GM12865 (cell line): ENCODE results near the gene EHD3.

Source experiments
- DNase-seq: peaks from one replicate; pipeline ENCODE4 v3.0.0; 2010; ENCODE audit warnings: low read depth
- H3K4me3 ChIP-seq: 2 replicates; pipeline ENCODE4 v1.5.1; 2011; ENCODE audit warnings: mild to moderate bottlenecking, low read depth, low read length, control low read depth
- TF ChIP-seq, protein P1 (sequence below): IDR thresholded peaks from 2 replicates; pipeline ENCODE4 v1.5.1; 2011; ENCODE audit warnings: low read length, control low read depth, low read depth, inconsistent platforms; ENCODE audit not compliant: insufficient read depth; ENCODE audit errors: missing control alignments

EHD3 gene

GRCh38 chr2:31299547-31299946, 65.6 kb downstream of the EHD3 start:
- no peak for DNase-seq
- no peak overlapping the region for H3K4me3 ChIP-seq
- TF ChIP-seq, protein P1, sequence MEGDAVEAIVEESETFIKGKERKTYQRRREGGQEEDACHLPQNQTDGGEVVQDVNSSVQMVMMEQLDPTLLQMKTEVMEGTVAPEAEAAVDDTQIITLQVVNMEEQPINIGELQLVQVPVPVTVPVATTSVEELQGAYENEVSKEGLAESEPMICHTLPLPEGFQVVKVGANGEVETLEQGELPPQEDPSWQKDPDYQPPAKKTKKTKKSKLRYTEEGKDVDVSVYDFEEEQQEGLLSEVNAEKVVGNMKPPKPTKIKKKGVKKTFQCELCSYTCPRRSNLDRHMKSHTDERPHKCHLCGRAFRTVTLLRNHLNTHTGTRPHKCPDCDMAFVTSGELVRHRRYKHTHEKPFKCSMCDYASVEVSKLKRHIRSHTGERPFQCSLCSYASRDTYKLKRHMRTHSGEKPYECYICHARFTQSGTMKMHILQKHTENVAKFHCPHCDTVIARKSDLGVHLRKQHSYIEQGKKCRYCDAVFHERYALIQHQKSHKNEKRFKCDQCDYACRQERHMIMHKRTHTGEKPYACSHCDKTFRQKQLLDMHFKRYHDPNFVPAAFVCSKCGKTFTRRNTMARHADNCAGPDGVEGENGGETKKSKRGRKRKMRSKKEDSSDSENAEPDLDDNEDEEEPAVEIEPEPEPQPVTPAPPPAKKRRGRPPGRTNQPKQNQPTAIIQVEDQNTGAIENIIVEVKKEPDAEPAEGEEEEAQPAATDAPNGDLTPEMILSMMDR, result no peak

DNA sequence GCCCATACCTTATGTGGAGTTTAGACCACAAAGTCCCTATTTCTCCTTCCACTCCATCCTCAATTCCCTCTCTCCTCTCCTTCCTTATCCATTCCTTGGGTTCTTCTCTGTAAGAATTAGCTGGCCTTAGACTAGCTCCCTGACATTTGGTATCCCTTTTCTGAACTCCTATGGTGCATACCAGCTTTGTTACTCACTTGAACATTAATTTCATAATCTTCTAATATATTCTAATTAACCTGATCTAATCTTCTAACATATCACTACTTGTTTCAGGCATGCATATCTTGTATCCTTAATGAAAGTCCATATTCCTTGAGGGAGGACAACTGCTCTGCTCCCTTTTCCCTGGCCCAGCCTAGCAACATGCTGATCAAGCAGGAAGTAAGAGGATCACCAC, 66.4 kb downstream of the EHD3 start:
- no peak overlapping the region for H3K4me3 ChIP-seq
- TF ChIP-seq, protein P1, result no peak
- no peak for DNase-seq

DNA sequence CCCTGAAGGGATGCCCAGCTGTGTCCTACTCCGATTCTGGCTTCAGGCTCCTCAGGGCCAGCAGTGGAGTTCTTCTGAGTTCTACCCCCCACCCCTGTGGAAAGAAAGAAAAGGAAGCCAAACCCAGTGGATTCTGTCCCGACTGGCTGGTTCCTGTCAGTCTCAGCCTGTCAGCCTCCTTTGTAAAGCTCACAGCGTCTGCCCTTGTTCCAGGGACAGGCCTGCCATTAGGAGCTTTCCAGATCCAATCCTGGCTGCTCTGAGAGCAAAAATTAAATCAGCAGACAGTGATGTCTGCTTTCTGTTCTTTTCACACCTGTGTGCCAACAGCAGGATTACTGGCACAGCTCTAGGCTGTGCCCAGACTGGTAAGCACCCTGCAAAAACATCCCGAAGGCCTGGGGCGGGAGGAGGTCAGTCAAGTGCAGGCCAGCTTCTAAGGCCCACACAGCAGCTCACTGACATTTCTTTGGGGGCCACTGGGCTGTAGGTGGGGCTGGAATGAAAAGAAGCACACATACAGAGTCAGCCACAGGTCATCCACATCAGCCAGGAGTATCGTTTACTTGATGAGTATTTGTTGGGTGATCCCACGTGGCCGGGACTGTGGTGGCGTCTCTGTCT, 69.1 kb downstream of the EHD3 start:
- no peak for DNase-seq
- no peak overlapping the region for H3K4me3 ChIP-seq
- TF ChIP-seq, protein P1, result no peak

- TF ChIP-seq, protein P1, result no peak
- no peak overlapping the region for H3K4me3 ChIP-seq
- no peak for DNase-seq
These were observed 70.9 kb downstream of the EHD3 start for GRCh38 chr2:31304816-31305215.

DNA sequence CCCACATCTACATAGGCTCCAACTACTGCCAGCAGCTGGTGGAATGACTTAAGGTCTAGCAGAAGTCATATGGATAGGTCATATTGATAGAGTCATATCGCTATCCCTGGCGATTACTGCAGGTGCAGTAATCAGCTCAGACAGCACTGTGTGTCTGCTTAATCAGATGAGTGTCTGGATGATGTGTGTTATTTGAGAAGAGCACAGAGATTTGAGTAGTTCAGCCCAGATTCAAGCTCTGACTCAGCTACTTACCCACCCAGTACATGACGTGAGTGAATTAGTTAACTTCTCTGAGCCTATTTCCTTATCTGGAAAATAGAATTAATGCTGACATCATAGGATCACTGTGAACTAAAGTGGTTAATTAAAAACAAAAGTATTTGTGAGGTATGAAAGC, 78.9 kb downstream of the EHD3 start:
- H3K4me3 ChIP-seq, result no peak overlapping the region
- no peak for DNase-seq
- TF ChIP-seq, protein P1, result no peak

GRCh38 chr2:31314761-31315160, 80.8 kb downstream of the EHD3 start:
- no peak for DNase-seq
- TF ChIP-seq, protein P1, result no peak
- no peak overlapping the region for H3K4me3 ChIP-seq

GRCh38 chr2:31317396-31317795, 83.4 kb downstream of the EHD3 start:
- no peak overlapping the region for H3K4me3 ChIP-seq
- DNase-seq, result no peak
- TF ChIP-seq, protein P1, result no peak
